B cell (primary cell): ENCODE results near the gene SMIM5. TPM values are rescaled to one million over a fixed set of nuclear protein-coding genes. Genes with fewer than 3 reads are reported as not detected.

Experiments used
- ATAC-seq: fragments of 200-7000 bp; cut with Tn5 transposase; one replicate; pipeline ENCODE4 v1.10.0; 2021; ENCODE audit warnings: low read depth, mild to moderate bottlenecking, moderate number of reproducible peaks, moderate library complexity
- CTCF ChIA-PET: fragments of 350-600 bp; sonication (Branson Sonifier 250); formaldehyde crosslinking; loops from one replicate; lab custom pipeline; 2021; ENCODE audit warnings: antibody characterized with exemption, inconsistent platforms; lab: Charles Lee
- POLR2A ChIA-PET: fragments of 350-600 bp; sonication (Branson Sonifier 250); formaldehyde crosslinking; loops from one replicate; lab custom pipeline; 2021; ENCODE audit warnings: antibody characterized with exemption; lab: Charles Lee
- DNase-seq: peaks from one replicate; pipeline ENCODE4 v3.0.0; 2013
- H2AFZ ChIP-seq: 2 replicates; pipeline ENCODE4 v1.6.1; 2012; ENCODE audit warnings: mild to moderate bottlenecking, low read depth, low read length; ENCODE audit not compliant: insufficient read depth, poor library complexity, severe bottlenecking
- H3K27ac ChIP-seq, 2 donors: 1 replicate in 1 of 2; 2 replicates in 1 of 2; pipeline ENCODE4 v1.5.1; 2012 to 2013; ENCODE audit warnings: low read length in 2 of 2, mild to moderate bottlenecking in 2 of 2, moderate library complexity in 1 of 2
- H3K27me3 ChIP-seq, 4 experiments: fragments of 200-600 bp in 1 of 4; sonication (generic) in 1 of 4; replicated peaks in 1 of 4; 1 replicate in 2 of 4; 2 replicates in 2 of 4; pipeline versions ENCODE4 v1.6.1 to v1.7.0; 2013 to 2016; ENCODE audit warnings: low read length in 3 of 4, mild to moderate bottlenecking in 2 of 4, mixed read lengths in 1 of 4, moderate library complexity in 1 of 4; ENCODE audit not compliant: insufficient read depth in 4 of 4, control insufficient read depth in 3 of 4; ENCODE audit errors: control extremely low read depth in 1 of 4
- H3K36me3 ChIP-seq, 2 experiments: replicated peaks in 1 of 2; 1 replicate in 1 of 2; 2 replicates in 1 of 2; pipeline versions ENCODE4 v1.6.1 to v1.7.1; 2013; ENCODE audit warnings: low read length in 1 of 2; ENCODE audit not compliant: insufficient read depth in 2 of 2, control insufficient read depth in 1 of 2; ENCODE audit errors: control extremely low read depth in 1 of 2, extremely low read depth in 1 of 2
- H3K4me1 ChIP-seq, 2 donors: fragments of 200-600 bp in 1 of 2; sonication (generic) in 1 of 2; 1 replicate in 1 of 2; 2 replicates in 1 of 2; pipeline versions ENCODE4 v1.5.1 to v1.6.1; 2013 to 2017; ENCODE audit warnings: low read length in 2 of 2; ENCODE audit not compliant: control insufficient read depth in 2 of 2, insufficient read depth in 2 of 2
- H3K4me2 ChIP-seq: replicated peaks from 2 replicates; pipeline ENCODE3; 2012; ENCODE audit warnings: mild to moderate bottlenecking, low read depth, low read length; ENCODE audit not compliant: poor library complexity, severe bottlenecking
- H3K4me3 ChIP-seq, 5 experiments: fragments of 200-600 bp in 1 of 5; sonication (generic) in 1 of 5; 1 replicate in 3 of 5; 2 replicates in 2 of 5; pipeline versions ENCODE4 v1.5.1 to v1.7.0; 2011 to 2016; ENCODE audit warnings: low read length in 4 of 5, mild to moderate bottlenecking in 4 of 5, low read depth in 2 of 5, control low read depth in 1 of 5, moderate library complexity in 1 of 5; ENCODE audit not compliant: insufficient read depth in 1 of 5; ENCODE audit errors: control extremely low read depth in 1 of 5, extremely low read depth in 1 of 5
- H3K79me2 ChIP-seq: fragments of 200-600 bp; sonication (generic); one replicate; pipeline ENCODE4 v1.6.0; 2016; ENCODE audit warnings: low read length; ENCODE audit not compliant: control insufficient read depth, insufficient read depth
- H3K9ac ChIP-seq: fragments of 200-600 bp; sonication (generic); 2 replicates; pipeline ENCODE4 v1.6.1; 2017; ENCODE audit warnings: mild to moderate bottlenecking, low read length, moderate library complexity
- H3K9me3 ChIP-seq, 3 donors: one replicate each; pipeline versions ENCODE4 v1.6.1 to v1.7.1; 2013; ENCODE audit warnings: low read length in 2 of 3; ENCODE audit not compliant: control insufficient read depth in 2 of 3, insufficient read depth in 1 of 3; ENCODE audit errors: control extremely low read depth in 1 of 3
- H4K20me1 ChIP-seq: 2 replicates; pipeline ENCODE4 v1.6.0; 2012; ENCODE audit warnings: mild to moderate bottlenecking, low read length; ENCODE audit not compliant: insufficient read depth, control insufficient read depth, poor library complexity, severe bottlenecking
- H3K27ac Mint-ChIP-seq: one replicate; pipeline ENCODE4 v1.8.0; 2021; ENCODE audit warnings: mixed read lengths
- H3K27me3 Mint-ChIP-seq: one replicate; pipeline ENCODE4 v1.8.0; 2021; ENCODE audit warnings: mixed read lengths
- H3K4me1 Mint-ChIP-seq: one replicate; pipeline ENCODE4 v1.8.0; 2021; ENCODE audit warnings: mixed read lengths
- H3K4me3 Mint-ChIP-seq: one replicate; pipeline ENCODE4 v1.8.0; 2021; ENCODE audit warnings: mixed read lengths
- H3K9me3 Mint-ChIP-seq: one replicate; pipeline ENCODE4 v1.8.0; 2022; ENCODE audit warnings: mixed read lengths; ENCODE audit not compliant: insufficient read depth
- CTCF ChIP-seq: fragments of 200-600 bp; IDR thresholded peaks from one replicate; pipeline ENCODE4 v1.8.0; 2022; ENCODE audit warnings: antibody characterized with exemption, mild to moderate bottlenecking
- EZH2 ChIP-seq: IDR thresholded peaks from 2 replicates; pipeline ENCODE4 v1.6.1; 2012; ENCODE audit warnings: borderline replicate concordance, low read depth, mild to moderate bottlenecking, moderate library complexity, low read length; ENCODE audit not compliant: insufficient read depth, poor library complexity, severe bottlenecking
- WGBS: methylation state at CpG from one replicate; pipeline ENCODE4 v1.1.5; 2013; ENCODE audit warnings: missing lambda C conversion rate; ENCODE audit not compliant: insufficient coverage; 5-methylcytosine and 5-hydroxymethylcytosine counted together
- intact Hi-C: fragments of 100-400 bp; cut with micrococcal nuclease; formaldehyde crosslinking; loops from one replicate; pipeline ENCODE4 v1.10.0; 2022
- polyA plus RNA-seq: library from polyadenylated mRNA; depleted of rRNA; stranded (reverse); fragments of >200 nt; gene quantifications from 2 replicates; pipeline ENCODE4 v1.2.3, GENCODE V29; 2012
- total RNA-seq, 2 donors: library from RNA; stranded (reverse); fragments of 120-200 nt in 1 of 2; gene quantifications; 1 replicate in 1 of 2; 2 replicates in 1 of 2; pipeline versions ENCODE4 v1.2.3 to v1.2.4, GENCODE V29; 2013 to 2022

Gene SMIM5
- total and polyA plus RNA-seq, 2 donors (not counting 1 experiment from before 2014, with no cell fraction given): 0.62 to 7.6 TPM

DNA sequence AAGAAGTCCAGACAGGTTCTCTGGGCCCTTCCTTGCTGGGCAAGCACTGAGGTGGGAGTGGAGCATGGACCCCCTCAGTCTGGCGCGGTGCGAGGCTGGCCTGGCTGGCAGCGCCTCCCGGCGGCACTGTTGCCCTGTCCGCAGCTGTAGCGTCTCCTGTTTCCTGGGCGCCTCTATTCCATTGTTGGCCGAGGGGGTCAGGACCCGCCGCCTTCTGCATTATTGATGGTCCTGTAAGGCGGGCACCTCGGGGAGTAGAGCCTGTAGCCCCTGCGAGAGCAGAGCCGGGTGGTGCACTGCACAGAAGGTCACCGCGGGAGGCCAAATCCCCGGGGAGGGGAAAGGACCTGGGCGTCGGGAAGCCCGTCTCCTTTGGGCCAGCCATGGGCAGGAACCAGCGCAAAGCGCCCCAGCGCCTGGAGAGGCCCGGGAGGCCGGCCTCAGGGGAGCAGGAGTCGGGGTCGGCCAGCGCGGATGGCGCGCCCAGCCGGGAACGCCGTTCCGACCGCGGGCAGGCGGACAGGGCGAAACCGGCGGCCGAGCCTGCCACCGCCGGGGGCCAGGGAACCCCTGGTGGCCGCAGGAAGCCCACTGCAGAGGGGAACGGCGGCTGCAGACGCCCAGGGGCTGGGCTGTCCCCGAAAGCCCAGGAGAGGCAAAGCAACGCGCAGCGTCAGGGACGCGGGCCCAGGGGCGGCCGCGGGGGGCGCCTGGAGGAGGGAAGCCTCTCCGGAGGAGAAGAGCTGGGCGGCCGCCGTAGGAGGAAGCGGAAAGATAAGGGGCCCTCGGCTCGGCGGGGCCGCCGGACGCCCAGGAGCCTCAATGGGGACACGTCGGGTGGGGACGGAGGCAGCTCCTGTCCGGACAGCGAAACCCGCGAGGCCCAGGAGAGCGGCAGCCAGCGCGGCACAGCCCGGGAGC, 45.3 kb upstream of the SMIM5 start, which contains the start of gene MYO15B:
Gene MYO15B, plus strand, starts transcription at position 126 of the 921 bp plus-strand sequence. Its CDS starts 258 bp downstream, at position 384.
- CTCF ChIA-PET: interaction anchor here (0.6 to 2.0 kb wide), 17 partner anchors 12 to 480 kb away, joined by 3 to 12 read pairs (median 3); partner anchors contain the start of genes GRB2, LLGL2, SLC25A19 and TMEM94
- H3K4me3 Mint-ChIP-seq: peak within 1 kb of the TSS; percentile 80
- no peaks in the 10 kb centered on the region for H3K9me3 Mint-ChIP-seq
- H3K4me2 ChIP-seq: peak within 1 kb of the TSS; percentile 99
- TF ChIP-seq CTCF (no peak), EZH2 (no peak)
- H3K27ac Mint-ChIP-seq: peak within 1 kb of the TSS; percentile 87
- peaks cover 19% of the 10 kb centered on the region for H3K4me1 Mint-ChIP-seq
- 1% methylated on average over 82 of the region's 82 CpGs for whole genome bisulfite sequencing
- H4K20me1 ChIP-seq: peaks cover 16% of the 10 kb centered on the region
- POLR2A ChIA-PET: interaction anchor here (0.5 to 1.1 kb wide), 7 partner anchors 36 to 192 kb away, joined by 3 to 6 read pairs (median 3); partner anchors contain the start of genes LLGL2 and TSEN54
- H2AFZ ChIP-seq: peak within 1 kb of the TSS; percentile 81
- no peaks in the 10 kb centered on the region for H3K27me3 Mint-ChIP-seq
- peaks cover 0 to 14% of the 10 kb centered on the region in 2 experiments for H3K36me3 ChIP-seq
- peak within 1 kb of the TSS; percentile 82 for H3K9ac ChIP-seq
- DNase-seq: peak; percentile 86
- peak within 1 kb of the TSS; percentile 80 to 89 for H3K27ac ChIP-seq
- intact Hi-C loops: loop anchor here (1.0 to 2.0 kb wide), 2 partner anchors 84 to 299 kb away; partner anchors contain the start of gene SLC25A19
- H3K4me3 ChIP-seq: peak within 1 kb of the TSS; percentile 69 to 95 (median 82)
- H3K79me2 ChIP-seq: no peaks in the 10 kb centered on the region
- peak; percentile 46 for ATAC-seq
- no peaks in the 10 kb centered on the region for H3K9me3 ChIP-seq
- H3K4me1 ChIP-seq: peaks cover 4 to 20% of the 10 kb centered on the region in 2 donors
- H3K27me3 ChIP-seq: no peaks in the 10 kb centered on the region
